ENCODE data around the gene NPLOC4. TPM values are rescaled to one million over a fixed set of nuclear protein-coding genes. Genes with fewer than 3 reads are reported as not detected.

The NPLOC4 gene
- total and polyA plus RNA-seq, 9 of the 15 experiments (the other 6 are each of a cell fraction or from before 2014, with no cell fraction given) = 1.5 to 116 (median 64.5) TPM

DNA sequence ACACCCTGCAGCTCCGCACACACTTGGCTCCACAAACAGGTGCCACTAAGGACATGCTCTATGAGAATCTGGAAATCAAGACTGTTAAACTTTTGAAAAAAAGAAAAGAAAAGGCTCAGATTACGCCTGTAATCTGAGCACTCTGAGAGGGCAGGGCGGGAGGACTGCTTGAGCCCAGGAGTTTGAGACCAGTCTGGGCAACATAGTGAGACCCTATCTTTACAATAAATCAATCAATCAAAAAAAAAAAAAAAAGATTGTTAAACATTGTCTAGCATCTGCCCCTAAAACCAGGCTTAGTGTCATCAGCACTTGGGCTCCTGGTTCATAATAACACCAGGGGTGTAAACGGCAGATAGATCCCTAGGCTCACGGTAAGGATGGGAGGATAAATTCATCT is 47.3 kb downstream of the NPLOC4 start:
- no peak for FAIRE-seq
- no peak overlapping the region for H3K4me2 ChIP-seq (ENCODE audit: insufficient read depth, low read length)
- H3K4me1 ChIP-seq (replicated peaks in 1 of 2; ENCODE audit: control insufficient read depth in 2 of 2, insufficient read depth in 2 of 2, low read length in 2 of 2) = no peaks in the 10 kb centered on the region
- BruUV-seq (replicated peaks) = no TSS peak
- no peak overlapping the region for H3K27ac ChIP-seq (ENCODE audit: extremely low read depth, low read depth, low read length)
- intact Hi-C loops (cut with micrococcal nuclease) (no loop called here), in situ Hi-C loops (cut with MboI) (no loop called here)
- H3K27me3 ChIP-seq (ENCODE audit: control insufficient read depth in 2 of 2, insufficient read depth in 2 of 2, low read length in 2 of 2) = no peaks in the 10 kb centered on the region
- WGBS (ENCODE audit: insufficient coverage, low coverage, missing lambda C conversion rate) = 89% methylated on average over 5 of the region's 5 CpGs
- no peaks in the 10 kb centered on the region for H3K79me2 ChIP-seq (ENCODE audit: control insufficient read depth, insufficient read depth, low read length)
- no peak overlapping the region for H2AFZ ChIP-seq (ENCODE audit: low read depth, low read length)
- H3K9me1 ChIP-seq (ENCODE audit: control insufficient read depth, insufficient read depth, low read length) = peaks cover 4% of the 10 kb centered on the region
- no peak for ATAC-seq
- no peak for DNase-seq (ENCODE audit: extremely low read depth in 1 of 4, low spot score in 3 of 4)
- H3K9ac ChIP-seq (ENCODE audit: insufficient read depth in 1 of 2, low read depth in 2 of 2, low read length in 2 of 2) = no peak overlapping the region
- peaks cover 92% of the 10 kb centered on the region for H3K36me3 ChIP-seq (ENCODE audit: control insufficient read depth, insufficient read depth, low read length)
- ChIA-PET CTCF (ENCODE audit: low intra/inter-chr PET ratio) (no interaction called here), POLR2A (interaction anchor here (0.5 kb wide), 1 partner anchor 32 kb away, joined by 3 read pairs; no protein-coding TSS in a partner anchor)
- no peak overlapping the region for H3K4me3 ChIP-seq
- H4K20me1 ChIP-seq (replicated peaks; ENCODE audit: control insufficient read depth, insufficient read depth, low read length) = no peaks in the 10 kb centered on the region
- H3K9me3 ChIP-seq (replicated peaks; ENCODE audit: control insufficient read depth, insufficient read depth, low read depth, low read length) = no peaks in the 10 kb centered on the region
- TF ChIP-seq, protein P1, sequence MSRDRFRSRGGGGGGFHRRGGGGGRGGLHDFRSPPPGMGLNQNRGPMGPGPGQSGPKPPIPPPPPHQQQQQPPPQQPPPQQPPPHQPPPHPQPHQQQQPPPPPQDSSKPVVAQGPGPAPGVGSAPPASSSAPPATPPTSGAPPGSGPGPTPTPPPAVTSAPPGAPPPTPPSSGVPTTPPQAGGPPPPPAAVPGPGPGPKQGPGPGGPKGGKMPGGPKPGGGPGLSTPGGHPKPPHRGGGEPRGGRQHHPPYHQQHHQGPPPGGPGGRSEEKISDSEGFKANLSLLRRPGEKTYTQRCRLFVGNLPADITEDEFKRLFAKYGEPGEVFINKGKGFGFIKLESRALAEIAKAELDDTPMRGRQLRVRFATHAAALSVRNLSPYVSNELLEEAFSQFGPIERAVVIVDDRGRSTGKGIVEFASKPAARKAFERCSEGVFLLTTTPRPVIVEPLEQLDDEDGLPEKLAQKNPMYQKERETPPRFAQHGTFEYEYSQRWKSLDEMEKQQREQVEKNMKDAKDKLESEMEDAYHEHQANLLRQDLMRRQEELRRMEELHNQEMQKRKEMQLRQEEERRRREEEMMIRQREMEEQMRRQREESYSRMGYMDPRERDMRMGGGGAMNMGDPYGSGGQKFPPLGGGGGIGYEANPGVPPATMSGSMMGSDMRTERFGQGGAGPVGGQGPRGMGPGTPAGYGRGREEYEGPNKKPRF (IDR thresholded peaks at IDR 0.05; ENCODE audit: low read depth, low read length) = no peak
- peak; percentile 73; the same call in 1 of the 2 replicates for TF ChIP-seq ZNF263 (CRISPR knock-in tag; IDR thresholded peaks at IDR 0.05; ENCODE audit: borderline replicate concordance)

DNA sequence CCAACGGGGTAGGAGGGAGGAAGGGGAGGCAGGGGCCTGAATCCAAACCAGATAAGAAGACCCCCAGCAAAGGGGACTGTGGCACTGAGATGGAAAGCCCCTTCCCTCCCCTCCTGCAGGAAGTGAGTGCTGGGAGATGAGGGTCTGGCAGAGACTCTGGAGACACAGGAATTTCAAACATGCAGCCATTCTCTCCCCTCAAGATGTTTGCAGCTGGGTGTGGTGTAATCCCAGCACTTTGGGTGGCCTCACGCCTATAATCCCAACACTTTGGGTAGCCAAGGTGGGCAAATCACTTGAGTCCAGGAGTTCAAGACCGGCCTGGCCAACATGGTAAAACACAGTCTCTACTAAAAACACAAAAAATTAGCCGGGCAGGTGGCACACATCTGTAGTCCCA is 50.8 kb downstream of the NPLOC4 start:
- intact Hi-C loops (cut with micrococcal nuclease) = no loop called here
- BruUV-seq (replicated peaks) = no TSS peak
- no peaks in the 10 kb centered on the region for H4K20me1 ChIP-seq (replicated peaks; ENCODE audit: control insufficient read depth, insufficient read depth, low read length)
- no peaks in the 10 kb centered on the region for H3K27me3 ChIP-seq (ENCODE audit: control insufficient read depth in 2 of 2, insufficient read depth in 2 of 2, low read length in 2 of 2)
- in situ Hi-C loops (cut with MboI) = no loop called here
- DNase-seq (ENCODE audit: extremely low read depth in 1 of 4, low spot score in 3 of 4) (no peak), ATAC-seq (no peak), FAIRE-seq (no peak)
- no peaks in the 10 kb centered on the region for H3K79me2 ChIP-seq (ENCODE audit: control insufficient read depth, insufficient read depth, low read length)
- ChIA-PET POLR2A (interaction anchor here (0.6 to 0.9 kb wide), 2 partner anchors 9 to 35 kb away, joined by 3 to 11 read pairs; no protein-coding TSS in a partner anchor), CTCF (ENCODE audit: low intra/inter-chr PET ratio) (no interaction called here)
- H3K9ac ChIP-seq (ENCODE audit: insufficient read depth in 1 of 2, low read depth in 2 of 2, low read length in 2 of 2) = no peak overlapping the region
- H3K27ac ChIP-seq (ENCODE audit: extremely low read depth, low read depth, low read length) = no peak overlapping the region
- H3K9me1 ChIP-seq (ENCODE audit: control insufficient read depth, insufficient read depth, low read length) = peaks cover 4% of the 10 kb centered on the region
- no peak overlapping the region for H2AFZ ChIP-seq (ENCODE audit: low read depth, low read length)
- H3K4me3 ChIP-seq = no peak overlapping the region
- peaks cover 3% of the 10 kb centered on the region in 2 experiments; a peak in 3 of 5 replicates for H3K4me1 ChIP-seq (replicated peaks in 1 of 2; ENCODE audit: control insufficient read depth in 2 of 2, insufficient read depth in 2 of 2, low read length in 2 of 2)
- peaks cover 95% of the 10 kb centered on the region for H3K36me3 ChIP-seq (ENCODE audit: control insufficient read depth, insufficient read depth, low read length)
- H3K4me2 ChIP-seq (ENCODE audit: insufficient read depth, low read length) = no peak overlapping the region
- H3K9me3 ChIP-seq (replicated peaks; ENCODE audit: control insufficient read depth, insufficient read depth, low read depth, low read length) = no peaks in the 10 kb centered on the region
- WGBS (ENCODE audit: insufficient coverage, low coverage, missing lambda C conversion rate) = 100% methylated on average over 3 of the region's 4 CpGs
- TF ChIP-seq ZBTB1 (CRISPR knock-in tag; IDR thresholded peaks at IDR 0.05; ENCODE audit: borderline replicate concordance, low read depth) = no peak
- TF ChIP-seq, protein P2, sequence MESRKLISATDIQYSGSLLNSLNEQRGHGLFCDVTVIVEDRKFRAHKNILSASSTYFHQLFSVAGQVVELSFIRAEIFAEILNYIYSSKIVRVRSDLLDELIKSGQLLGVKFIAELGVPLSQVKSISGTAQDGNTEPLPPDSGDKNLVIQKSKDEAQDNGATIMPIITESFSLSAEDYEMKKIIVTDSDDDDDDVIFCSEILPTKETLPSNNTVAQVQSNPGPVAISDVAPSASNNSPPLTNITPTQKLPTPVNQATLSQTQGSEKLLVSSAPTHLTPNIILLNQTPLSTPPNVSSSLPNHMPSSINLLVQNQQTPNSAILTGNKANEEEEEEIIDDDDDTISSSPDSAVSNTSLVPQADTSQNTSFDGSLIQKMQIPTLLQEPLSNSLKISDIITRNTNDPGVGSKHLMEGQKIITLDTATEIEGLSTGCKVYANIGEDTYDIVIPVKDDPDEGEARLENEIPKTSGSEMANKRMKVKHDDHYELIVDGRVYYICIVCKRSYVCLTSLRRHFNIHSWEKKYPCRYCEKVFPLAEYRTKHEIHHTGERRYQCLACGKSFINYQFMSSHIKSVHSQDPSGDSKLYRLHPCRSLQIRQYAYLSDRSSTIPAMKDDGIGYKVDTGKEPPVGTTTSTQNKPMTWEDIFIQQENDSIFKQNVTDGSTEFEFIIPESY (CRISPR knock-in tag; IDR thresholded peaks at IDR 0.05) = no peak
- TF ChIP-seq FOXJ2 (tag; IDR thresholded peaks at IDR 0.05) = no peak

Data from K562 (cell line).